MM.1S (cell line): ENCODE data around the gene DOK3.

Source experiments
- DNase-seq: peaks from one replicate; pipeline ENCODE4 v3.0.0-alpha.2; 2015
- H2AFZ ChIP-seq: fragments of 300-600 bp; sonication (generic); 2 replicates; pipeline ENCODE4 v1.6.0; 2016; ENCODE audit warnings: antibody characterized with exemption, low read length
- H3F3A ChIP-seq: fragments of 300-600 bp; sonication (generic); 2 replicates; pipeline ENCODE4 v1.6.1; 2016; ENCODE audit warnings: mild to moderate bottlenecking, antibody characterized with exemption, low read length, moderate library complexity, mixed read lengths; ENCODE audit not compliant: insufficient read depth
- H3K27ac ChIP-seq: fragments of 300-600 bp; sonication (generic); 2 replicates; pipeline ENCODE4 v1.5.1; 2016; ENCODE audit warnings: mild to moderate bottlenecking, low read length
- H3K27me3 ChIP-seq: fragments of 300-600 bp; sonication (generic); replicated peaks from 2 replicates; pipeline ENCODE4 v1.6.0; 2016; ENCODE audit warnings: low read length; ENCODE audit not compliant: insufficient read depth
- H3K36me3 ChIP-seq: fragments of 300-600 bp; sonication (generic); replicated peaks from 2 replicates; pipeline ENCODE4 v1.6.1; 2016; ENCODE audit warnings: mild to moderate bottlenecking, low read length, mixed read lengths; ENCODE audit not compliant: insufficient read depth
- H3K4me1 ChIP-seq: fragments of 300-600 bp; sonication (generic); 2 replicates; pipeline ENCODE4 v1.6.1; 2016; ENCODE audit warnings: low read length, mixed read lengths
- H3K4me2 ChIP-seq: fragments of 300-600 bp; sonication (generic); 2 replicates; pipeline ENCODE4 v1.6.0; 2016; ENCODE audit warnings: low read depth, low read length
- H3K4me3 ChIP-seq: fragments of 300-600 bp; sonication (generic); 2 replicates; pipeline ENCODE4 v1.5.1; 2016; ENCODE audit warnings: low read length, mixed read lengths
- H3K79me2 ChIP-seq: fragments of 300-600 bp; sonication (generic); 2 replicates; pipeline ENCODE4 v1.6.1; 2016; ENCODE audit warnings: mixed run types, low read length, mixed read lengths
- H3K9ac ChIP-seq: fragments of 300-600 bp; sonication (generic); 2 replicates; pipeline ENCODE4 v1.6.1; 2016; ENCODE audit warnings: low read length, mixed read lengths
- H3K9me2 ChIP-seq: fragments of 300-600 bp; sonication (generic); replicated peaks from 2 replicates; pipeline ENCODE4 v1.6.1; 2016; ENCODE audit warnings: mild to moderate bottlenecking, low read length, mixed read lengths; ENCODE audit not compliant: insufficient read depth
- H3K9me3 ChIP-seq: fragments of 300-600 bp; sonication (generic); replicated peaks from 2 replicates; pipeline ENCODE4 v1.6.1; 2016; ENCODE audit warnings: mild to moderate bottlenecking, low read length, mixed read lengths; ENCODE audit not compliant: insufficient read depth
- H4K20me1 ChIP-seq: fragments of 300-600 bp; sonication (generic); 2 replicates; pipeline ENCODE4 v1.6.1; 2016; ENCODE audit warnings: mild to moderate bottlenecking, low read length, moderate library complexity, mixed read lengths; ENCODE audit not compliant: insufficient read depth
- EZH2 ChIP-seq: fragments of 300-600 bp; sonication (generic); optimal IDR thresholded peaks from 2 replicates; pipeline ENCODE3; 2017; ENCODE audit warnings: low read depth, mild to moderate bottlenecking, antibody characterized with exemption, low read length, mixed read lengths
- EZH2phosphoT487 ChIP-seq: fragments of 300-600 bp; sonication (generic); IDR thresholded peaks from 2 replicates; pipeline ENCODE4 v1.6.1; 2018; ENCODE audit warnings: antibody characterized with exemption, low read length
- TF ChIP-seq, protein P1 (sequence below): fragments of 300-600 bp; sonication (generic); IDR thresholded peaks from 2 replicates; pipeline ENCODE4 v1.5.1; 2016; ENCODE audit warnings: antibody characterized with exemption, low read length, mixed read lengths

The DOK3 gene

DNA sequence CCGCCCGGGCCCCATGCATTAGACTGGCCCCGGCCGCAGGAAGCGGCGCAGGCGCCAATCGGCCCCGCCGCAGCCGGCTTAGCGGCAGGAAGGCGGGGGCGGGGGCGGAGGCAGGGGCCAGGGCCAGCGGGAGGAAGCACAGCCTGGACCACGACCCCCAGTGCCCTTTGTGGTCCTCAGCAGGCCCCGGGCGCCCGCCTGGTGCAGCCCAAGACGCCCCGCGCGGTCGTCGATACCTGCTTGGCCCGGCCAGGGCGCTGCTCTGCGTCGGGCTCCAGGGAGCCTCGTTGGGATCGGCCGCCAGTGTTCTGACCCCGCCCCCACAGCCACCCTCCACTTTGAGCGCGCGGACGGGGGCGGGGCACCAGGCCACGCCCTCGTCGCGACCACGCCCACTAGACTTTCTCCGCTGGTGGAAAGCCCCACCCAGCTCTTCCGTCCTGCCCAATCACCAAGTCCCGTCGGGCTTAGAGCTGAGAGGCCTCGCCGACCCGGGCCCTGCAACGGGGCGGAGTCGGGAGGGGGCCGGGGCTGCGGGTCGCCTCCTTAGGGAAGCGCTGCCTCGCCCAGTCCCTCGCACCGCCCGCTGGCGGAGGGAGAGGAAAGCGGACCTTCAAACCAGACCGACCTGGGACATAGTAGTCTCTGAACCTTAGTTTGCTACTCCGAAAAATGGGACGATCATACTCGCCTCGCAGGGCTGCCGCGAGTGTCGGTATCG, 12.2 kb downstream of the DOK3 start, which contains the start of gene PDLIM7:
PDLIM7 (minus strand) TSS at position 313 of the 721 bp plus-strand sequence. CDS start 1,092 bp downstream, outside the sequence.
- Histone ChIP-seq H3K4me2 (peak within 1 kb of the TSS; percentile 100), H3K36me3 (no peaks in the 10 kb centered on the region), H3F3A (peaks cover 10% of the 10 kb centered on the region), H3K9me2 (no peaks in the 10 kb centered on the region), H3K9ac (peak within 1 kb of the TSS; percentile 48; the same call in 1 of the 2 replicates), H3K4me1 (peaks cover 17% of the 10 kb centered on the region), H4K20me1 (no peaks in the 10 kb centered on the region; the same call in 1 of the 2 replicates), H3K27me3 (peaks cover 21% of the 10 kb centered on the region), H3K9me3 (no peaks in the 10 kb centered on the region), H2AFZ (peak within 1 kb of the TSS; percentile 97), H3K79me2 (no peaks in the 10 kb centered on the region), H3K27ac (no peak within 1 kb of the TSS), H3K4me3 (peak within 1 kb of the TSS; percentile 76)
- peak; percentile 94 for DNase-seq
- TF ChIP-seq EZH2 (no peak), EZH2phosphoT487 (no peak)
- TF ChIP-seq, protein P1, sequence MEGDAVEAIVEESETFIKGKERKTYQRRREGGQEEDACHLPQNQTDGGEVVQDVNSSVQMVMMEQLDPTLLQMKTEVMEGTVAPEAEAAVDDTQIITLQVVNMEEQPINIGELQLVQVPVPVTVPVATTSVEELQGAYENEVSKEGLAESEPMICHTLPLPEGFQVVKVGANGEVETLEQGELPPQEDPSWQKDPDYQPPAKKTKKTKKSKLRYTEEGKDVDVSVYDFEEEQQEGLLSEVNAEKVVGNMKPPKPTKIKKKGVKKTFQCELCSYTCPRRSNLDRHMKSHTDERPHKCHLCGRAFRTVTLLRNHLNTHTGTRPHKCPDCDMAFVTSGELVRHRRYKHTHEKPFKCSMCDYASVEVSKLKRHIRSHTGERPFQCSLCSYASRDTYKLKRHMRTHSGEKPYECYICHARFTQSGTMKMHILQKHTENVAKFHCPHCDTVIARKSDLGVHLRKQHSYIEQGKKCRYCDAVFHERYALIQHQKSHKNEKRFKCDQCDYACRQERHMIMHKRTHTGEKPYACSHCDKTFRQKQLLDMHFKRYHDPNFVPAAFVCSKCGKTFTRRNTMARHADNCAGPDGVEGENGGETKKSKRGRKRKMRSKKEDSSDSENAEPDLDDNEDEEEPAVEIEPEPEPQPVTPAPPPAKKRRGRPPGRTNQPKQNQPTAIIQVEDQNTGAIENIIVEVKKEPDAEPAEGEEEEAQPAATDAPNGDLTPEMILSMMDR = no peak

DNA sequence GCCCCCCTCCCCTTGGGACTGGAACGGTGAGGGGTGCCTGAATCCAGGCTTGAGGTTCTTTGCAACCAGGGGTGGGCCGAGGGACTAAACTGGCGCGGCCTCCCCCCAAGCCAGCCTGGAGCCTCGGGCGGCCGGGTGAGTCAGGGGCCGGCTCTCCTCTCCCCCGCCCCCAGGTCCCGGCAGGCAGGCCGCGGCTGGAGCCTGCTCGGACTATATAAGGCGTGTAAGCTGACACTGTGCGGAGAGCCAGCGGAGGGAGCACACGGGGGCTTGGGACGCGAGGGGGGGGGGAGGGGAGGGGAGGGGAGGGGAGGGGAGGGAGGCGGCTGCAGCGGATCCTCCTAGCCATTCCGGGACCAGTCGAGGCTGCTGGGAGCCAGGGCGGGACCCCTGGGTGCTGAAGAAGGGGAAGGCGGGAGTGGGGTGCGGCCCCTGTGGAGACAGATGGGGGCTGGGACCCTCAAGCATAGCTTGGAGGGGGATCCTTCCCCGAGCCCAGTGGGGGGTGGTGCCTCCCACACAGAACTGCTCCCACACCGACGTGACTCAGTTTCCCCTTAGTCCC, 12.8 kb downstream of the DOK3 start:
- Histone ChIP-seq H3K36me3 (no peaks in the 10 kb centered on the region), H3K27ac (no peak overlapping the region), H4K20me1 (no peaks in the 10 kb centered on the region; the same call in 1 of the 2 replicates), H3K9ac (peak overlapping the region; percentile 48; the same call in 1 of the 2 replicates), H3K9me2 (no peaks in the 10 kb centered on the region), H3F3A (peaks cover 4% of the 10 kb centered on the region), H3K79me2 (no peaks in the 10 kb centered on the region), H2AFZ (peak overlapping the region; percentile 97), H3K4me3 (peak overlapping the region; percentile 76), H3K9me3 (no peaks in the 10 kb centered on the region), H3K27me3 (peaks cover 21% of the 10 kb centered on the region), H3K4me2 (peak overlapping the region; percentile 100), H3K4me1 (peaks cover 10% of the 10 kb centered on the region)
- TF ChIP-seq EZH2 (no peak), EZH2phosphoT487 (no peak)
- TF ChIP-seq, protein P1 = no peak
- no peak for DNase-seq

DNA sequence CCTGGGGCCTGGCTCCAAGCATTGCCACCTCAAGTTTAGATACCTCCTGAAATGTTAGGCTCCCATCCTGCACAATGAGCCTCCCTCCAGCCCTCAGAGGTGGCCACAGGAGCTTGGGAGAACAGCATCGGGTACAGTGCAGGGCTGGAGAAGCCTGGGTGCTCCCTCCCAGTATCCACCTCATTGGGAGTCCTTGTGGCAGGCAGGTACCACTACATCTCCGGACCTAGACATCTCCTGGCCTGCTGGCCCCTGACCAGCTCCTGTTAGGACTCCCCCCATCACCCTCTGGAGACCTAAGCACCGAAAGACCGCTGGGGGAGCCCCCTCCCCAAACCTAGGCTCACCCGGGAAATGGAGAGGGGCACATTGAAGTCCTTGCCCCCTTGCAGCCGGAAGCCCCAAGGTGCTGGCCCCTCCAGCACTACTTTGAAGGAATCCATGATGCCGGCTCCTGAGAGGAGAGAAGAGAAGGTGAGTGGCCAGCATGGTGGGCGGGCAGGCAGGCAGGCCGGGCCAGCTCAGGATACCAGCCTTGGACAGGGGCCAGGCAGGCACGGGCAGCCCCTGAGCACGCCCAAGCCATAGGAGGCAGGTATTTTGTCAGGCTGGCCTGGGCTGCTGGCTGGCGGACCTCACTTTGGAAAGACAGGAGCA, 13.4 kb downstream of the DOK3 start:
- H3K9ac ChIP-seq = no peak overlapping the region
- H3K9me3 ChIP-seq = no peaks in the 10 kb centered on the region
- H3K79me2 ChIP-seq = no peaks in the 10 kb centered on the region
- TF ChIP-seq, protein P1 = peak; percentile 22; the same call in 1 of the 2 replicates
- TF ChIP-seq EZH2phosphoT487 = no peak
- H3K4me2 ChIP-seq = peak overlapping the region; percentile 27; the same call in 1 of the 2 replicates
- H3K36me3 ChIP-seq = no peaks in the 10 kb centered on the region
- H3K27me3 ChIP-seq = peaks cover 21% of the 10 kb centered on the region
- peaks cover 5% of the 10 kb centered on the region for H3K4me1 ChIP-seq
- no peak overlapping the region for H2AFZ ChIP-seq
- no peak overlapping the region for H3K4me3 ChIP-seq
- H3K9me2 ChIP-seq = no peaks in the 10 kb centered on the region
- H4K20me1 ChIP-seq = no peaks in the 10 kb centered on the region
- H3F3A ChIP-seq = no peaks in the 10 kb centered on the region
- no peak for DNase-seq
- no peak overlapping the region for H3K27ac ChIP-seq
